Subcutaneous adipose tissue (tissue), 4 donors: ENCODE results near the gene SURF1. TPM values are rescaled to one million over a fixed set of nuclear protein-coding genes. Genes with fewer than 3 reads are reported as not detected.

Experiments used
- total RNA-seq, 4 donors: library from RNA; depleted of rRNA; stranded (reverse); fragments of >200 nt; gene quantifications; one replicate each; pipeline ENCODE4 v1.1.0, GENCODE V29; 2016
- TF ChIP-seq, protein P1 (sequence below): fragments of 450-650 bp; IDR thresholded peaks from one replicate; pipeline ENCODE4 v1.5.1; 2016; ENCODE audit warnings: low read depth, mild to moderate bottlenecking, control low read depth, antibody characterized with exemption, moderate library complexity

Gene SURF1
- total RNA-seq, 4 donors from 2014 or later = 42.7 to 62.5 (median 59.4) TPM

DNA sequence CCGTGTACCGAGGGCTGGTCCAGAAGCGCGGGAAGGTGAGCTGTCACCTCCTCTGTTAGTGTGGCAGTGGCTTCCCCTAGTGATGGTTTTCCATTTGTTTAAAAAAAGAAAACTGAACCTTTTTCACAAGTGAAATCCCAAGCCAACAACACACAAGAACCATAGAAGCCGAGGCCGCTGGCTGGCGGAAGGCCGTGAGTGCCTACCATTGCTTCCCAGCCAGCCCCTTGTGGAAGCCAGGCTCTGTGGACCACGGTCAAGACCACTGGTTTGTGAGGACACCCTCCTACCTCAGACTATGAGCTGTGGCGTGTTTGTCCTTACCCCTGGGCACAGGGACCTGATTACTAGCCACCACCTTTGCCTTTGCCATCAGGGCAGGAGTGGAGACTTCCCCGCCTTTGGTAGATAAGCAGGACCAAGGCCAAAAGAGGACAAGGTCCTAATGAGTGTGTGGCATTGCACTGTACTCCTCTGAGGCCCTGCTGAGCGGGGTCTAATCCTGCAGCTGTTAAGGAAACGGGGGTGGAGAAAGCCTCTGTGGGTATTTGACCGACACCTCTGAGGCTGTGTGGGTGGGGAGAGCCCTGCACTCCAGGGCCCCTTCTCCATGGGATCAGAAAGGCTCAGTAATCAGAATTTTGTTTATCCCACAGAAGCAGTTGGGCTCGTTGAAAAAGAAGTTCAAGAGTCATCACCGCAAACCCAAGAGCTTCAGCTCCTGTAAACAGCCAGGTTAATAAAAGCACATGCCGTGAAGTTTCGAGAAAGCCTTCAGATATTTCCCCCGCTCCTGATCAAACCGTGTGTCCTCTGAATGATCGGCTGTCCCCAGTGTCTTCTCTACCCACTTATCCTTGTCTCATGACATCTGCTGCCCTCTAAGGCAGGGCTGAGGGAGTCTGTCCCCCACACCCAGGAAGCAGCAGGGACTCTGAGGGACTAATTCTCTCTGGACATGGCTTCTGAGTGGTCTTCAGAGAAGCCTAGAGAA, 4.4 kb upstream of the SURF1 start:
- TF ChIP-seq, protein P1, sequence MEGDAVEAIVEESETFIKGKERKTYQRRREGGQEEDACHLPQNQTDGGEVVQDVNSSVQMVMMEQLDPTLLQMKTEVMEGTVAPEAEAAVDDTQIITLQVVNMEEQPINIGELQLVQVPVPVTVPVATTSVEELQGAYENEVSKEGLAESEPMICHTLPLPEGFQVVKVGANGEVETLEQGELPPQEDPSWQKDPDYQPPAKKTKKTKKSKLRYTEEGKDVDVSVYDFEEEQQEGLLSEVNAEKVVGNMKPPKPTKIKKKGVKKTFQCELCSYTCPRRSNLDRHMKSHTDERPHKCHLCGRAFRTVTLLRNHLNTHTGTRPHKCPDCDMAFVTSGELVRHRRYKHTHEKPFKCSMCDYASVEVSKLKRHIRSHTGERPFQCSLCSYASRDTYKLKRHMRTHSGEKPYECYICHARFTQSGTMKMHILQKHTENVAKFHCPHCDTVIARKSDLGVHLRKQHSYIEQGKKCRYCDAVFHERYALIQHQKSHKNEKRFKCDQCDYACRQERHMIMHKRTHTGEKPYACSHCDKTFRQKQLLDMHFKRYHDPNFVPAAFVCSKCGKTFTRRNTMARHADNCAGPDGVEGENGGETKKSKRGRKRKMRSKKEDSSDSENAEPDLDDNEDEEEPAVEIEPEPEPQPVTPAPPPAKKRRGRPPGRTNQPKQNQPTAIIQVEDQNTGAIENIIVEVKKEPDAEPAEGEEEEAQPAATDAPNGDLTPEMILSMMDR = no peak

DNA sequence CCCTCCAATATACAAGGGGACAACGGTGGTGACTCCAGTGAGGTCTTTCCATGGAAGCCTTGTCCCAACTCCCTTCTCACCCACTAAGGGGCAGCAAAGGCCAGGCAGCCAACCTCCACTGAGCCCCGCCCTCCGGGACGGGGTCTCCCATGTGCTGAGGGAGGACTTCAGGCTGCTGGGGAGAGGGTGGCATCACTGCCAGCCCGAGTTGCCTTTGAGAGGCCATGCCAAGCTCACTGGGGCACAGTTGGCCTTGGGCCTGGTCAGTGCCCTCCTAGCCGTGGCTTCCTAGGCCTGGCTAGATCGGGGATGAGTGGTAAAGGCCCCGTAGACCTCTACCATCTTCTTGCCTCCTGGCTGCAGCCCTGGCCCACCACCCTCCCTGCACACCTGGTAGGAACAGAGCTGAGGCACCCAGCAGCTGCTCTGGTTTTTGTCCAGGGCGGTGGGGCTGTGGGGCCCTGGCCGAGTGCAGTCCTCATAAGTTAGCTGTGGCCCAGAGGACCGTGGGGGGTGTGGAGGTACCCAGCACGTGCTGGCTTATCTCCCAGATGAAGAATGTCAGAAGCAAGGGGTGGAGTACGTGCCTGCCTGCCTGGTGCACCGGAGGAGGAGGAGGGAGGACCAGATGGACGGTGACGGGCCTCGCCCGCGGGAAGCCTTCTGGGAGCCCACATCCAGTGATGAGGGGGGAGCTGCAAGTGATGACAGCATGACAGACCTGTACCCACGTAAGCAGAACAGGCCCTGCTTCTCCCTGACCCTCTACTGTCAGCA, 3.3 kb upstream of the SURF1 start:
- TF ChIP-seq, protein P1 = no peak

- TF ChIP-seq, protein P1 = no peak
Observed at GRCh38 chr9:133357656-133358055, 1.4 kb upstream of the SURF1 start.

DNA sequence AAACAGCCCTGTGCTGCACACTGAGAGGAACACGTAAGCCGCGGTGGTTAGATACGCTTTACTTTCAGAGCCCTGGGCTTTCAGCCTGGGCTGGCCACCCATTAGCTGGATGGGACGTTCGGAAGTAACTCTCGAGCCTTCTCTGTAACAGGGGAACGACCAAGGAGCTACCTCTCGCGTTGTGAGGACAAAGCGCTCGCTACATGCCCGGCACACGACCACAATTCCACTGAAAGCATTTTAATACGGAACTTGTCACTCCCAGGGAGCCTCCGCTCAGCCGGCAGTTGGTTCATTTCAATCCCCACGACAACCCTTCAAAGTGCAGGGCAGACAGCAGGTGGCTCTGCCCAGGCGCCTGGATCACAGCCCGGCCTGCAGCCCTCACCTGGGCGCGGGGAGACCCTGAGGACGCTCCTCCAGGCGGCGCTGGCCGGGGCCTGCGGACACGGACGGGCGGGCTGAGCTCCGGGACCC, 368 bp downstream of the SURF1 start:
- TF ChIP-seq, protein P1 = no peak

DNA sequence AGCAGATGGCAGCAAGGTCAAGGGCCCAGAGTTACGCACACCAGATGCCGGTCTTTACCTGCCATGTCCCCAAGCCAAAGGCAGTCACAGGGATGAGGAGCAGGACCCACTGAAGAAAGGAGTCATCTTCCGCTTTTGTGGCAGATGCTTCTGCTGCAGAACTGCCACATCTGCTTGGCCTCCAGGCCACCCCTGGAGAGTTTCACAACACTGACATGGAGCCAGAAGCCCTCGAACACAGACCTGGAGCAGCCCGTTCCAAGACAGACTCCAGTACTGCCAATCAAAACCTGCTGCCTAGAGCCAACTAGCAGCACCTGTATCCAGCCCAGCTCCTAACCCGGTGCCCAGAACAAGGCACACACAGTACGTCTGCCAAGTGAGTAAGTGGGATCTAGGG, 1.5 kb downstream of the SURF1 start:
- TF ChIP-seq, protein P1 = no peak

DNA sequence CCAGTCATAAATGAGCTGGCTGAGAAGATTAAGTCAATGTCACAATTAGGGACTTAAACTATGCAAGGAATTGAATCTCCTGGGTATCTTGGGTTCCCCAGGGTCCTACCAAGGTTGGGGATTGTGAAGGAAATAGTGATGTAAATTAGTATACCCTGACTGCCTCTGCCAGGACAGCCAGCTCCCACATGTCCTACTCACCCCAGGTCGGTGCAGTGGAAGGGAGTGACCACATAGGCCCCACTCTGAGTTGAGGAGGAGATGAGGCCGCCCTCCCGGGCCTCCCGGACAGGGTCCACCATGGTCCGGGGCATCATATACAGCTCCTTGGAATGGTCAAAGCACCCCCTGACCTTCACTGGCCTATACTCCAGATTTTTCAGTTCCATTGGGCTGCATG, 2.7 kb downstream of the SURF1 start:
- TF ChIP-seq, protein P1 = no peak
